CD4-positive, alpha-beta T cell treated with Interleukin-6 for 4 hours (primary cell): ENCODE measurements around the gene HPCAL1.
A peak's percentile ranks its signal among the peaks of the same experiment; 100 is the strongest.

Experiments
- DNase-seq: peaks from one replicate; pipeline ENCODE4 v3.0.0-alpha.2; 2020; ENCODE audit warnings: mixed read lengths

The HPCAL1 gene

GRCh38 chr2:10410001-10410822, 107.5 kb downstream of the HPCAL1 start:
- DNase-seq = no peak

GRCh38 chr2:10410823-10411437, 108.2 kb downstream of the HPCAL1 start:
- DNase-seq = no peak

- no peak for DNase-seq
Observed at GRCh38 chr2:10411557-10411956, 108.9 kb downstream of the HPCAL1 start.

- DNase-seq = peak; percentile 21
Observed at GRCh38 chr2:10412380-10412779, 109.7 kb downstream of the HPCAL1 start.

GRCh38 chr2:10413503-10413902, 110.8 kb downstream of the HPCAL1 start:
- no peak for DNase-seq

GRCh38 chr2:10413991-10414451, 111.3 kb downstream of the HPCAL1 start:
- DNase-seq = no peak

GRCh38 chr2:10414591-10414990, 111.9 kb downstream of the HPCAL1 start:
- no peak for DNase-seq

- no peak for DNase-seq
Observed at GRCh38 chr2:10415048-10415447, 112.3 kb downstream of the HPCAL1 start.

- DNase-seq = no peak
Observed at GRCh38 chr2:10415640-10416039, 112.9 kb downstream of the HPCAL1 start.

- DNase-seq = no peak
Observed at GRCh38 chr2:10417551-10418335, 115.0 kb downstream of the HPCAL1 start.

- DNase-seq = no peak
Observed at GRCh38 chr2:10419553-10420257, 117.0 kb downstream of the HPCAL1 start.

- DNase-seq = no peak
Observed at GRCh38 chr2:10422251-10422650, 119.5 kb downstream of the HPCAL1 start.

- no peak for DNase-seq
Observed at GRCh38 chr2:10422732-10423399, 120.2 kb downstream of the HPCAL1 start.

- no peak for DNase-seq
Observed at GRCh38 chr2:10423400-10423774, 120.7 kb downstream of the HPCAL1 start.

- no peak for DNase-seq
Observed at GRCh38 chr2:10424051-10424450, 121.3 kb downstream of the HPCAL1 start.

- no peak for DNase-seq
Observed at GRCh38 chr2:10424916-10425505, 122.3 kb downstream of the HPCAL1 start.

- DNase-seq = no peak
Observed at GRCh38 chr2:10425699-10426098, 123.0 kb downstream of the HPCAL1 start.

GRCh38 chr2:10426726-10427617, 124.3 kb downstream of the HPCAL1 start:
- DNase-seq = no peak

- DNase-seq = no peak
Observed at GRCh38 chr2:10427618-10427949, 124.9 kb downstream of the HPCAL1 start.

GRCh38 chr2:10428355-10428754, 125.7 kb downstream of the HPCAL1 start:
- DNase-seq = no peak

GRCh38 chr2:10428924-10429323, 126.2 kb downstream of the HPCAL1 start:
- no peak for DNase-seq
